BLaER1 treated with 17β-estradiol and CSF1 and Interleukin-3, amounts not matched to agents 10 nM and 100 nM (cell line): ENCODE results near the gene AP3S1.
"Not testable (repeated sequence)": the region's sequence is repeated elsewhere in the genome, so short reads cannot be mapped to it uniquely, and the experiment has no call there.

Source experiments
- H3K27ac ChIP-seq, 11 experiments: shearing (Covaris generic); formaldehyde crosslinking; 2 replicates each; pipeline ENCODE4 v1.8.1; 2022
- H3K27me3 ChIP-seq, 11 experiments: shearing (Covaris generic); formaldehyde crosslinking; 2 replicates each; pipeline ENCODE4 v1.8.1; 2022
- H3K36me3 ChIP-seq, 11 experiments: shearing (Covaris generic); formaldehyde crosslinking; 2 replicates each; pipeline ENCODE4 v1.8.1; 2022
- H3K4me1 ChIP-seq, 10 experiments: shearing (Covaris generic); formaldehyde crosslinking; 2 replicates each; pipeline ENCODE4 v1.8.1; 2022
- H3K4me2 ChIP-seq, 11 experiments: shearing (Covaris generic); formaldehyde crosslinking; 2 replicates each; pipeline ENCODE4 v1.8.1; 2022
- H3K4me3 ChIP-seq, 10 experiments: shearing (Covaris generic); formaldehyde crosslinking; 2 replicates each; pipeline ENCODE4 v1.8.1; 2022
- H3K9ac ChIP-seq, 11 experiments: shearing (Covaris generic); formaldehyde crosslinking; 2 replicates each; pipeline ENCODE4 v1.8.1; 2022
- H3K9me3 ChIP-seq, 11 experiments: shearing (Covaris generic); formaldehyde crosslinking; replicated peaks in 1 of 11; 2 replicates each; pipeline ENCODE4 v1.8.1; 2022
- H4K20me1 ChIP-seq, 11 experiments: shearing (Covaris generic); formaldehyde crosslinking; 2 replicates each; pipeline ENCODE4 v1.8.1; 2022
- Cebpa-rat ChIP-seq, 11 experiments: shearing (Covaris generic); IDR thresholded peaks; 2 replicates each; pipeline ENCODE4 v1.8.1; 2022

Gene AP3S1

GRCh38 chr5:115872447-115872846 lies 30.7 kb downstream of the AP3S1 start:
- Histone ChIP-seq H3K4me2 (no peak overlapping the region), H3K4me3 (no peak overlapping the region), H3K9ac (no peak overlapping the region), H3K27ac (no peak overlapping the region), H3K4me1 (no peaks in the 10 kb centered on the region), H3K36me3 (peaks cover 31 to 92% (median 49%) of the 10 kb centered on the region in 11 experiments), H3K9me3 (peaks cover 4 to 6% (median 4%) of the 10 kb centered on the region in 11 experiments; a peak in 13 of 22 replicates), H3K27me3 (no peaks in the 10 kb centered on the region), H4K20me1 (peaks cover 0 to 15% (median 0%) of the 10 kb centered on the region in 11 experiments; a peak in 3 of 22 replicates)
- TF ChIP-seq Cebpa-rat (IDR thresholded peaks at IDR 0.05), result no peak

GRCh38 chr5:115873392-115873791 lies 31.7 kb downstream of the AP3S1 start:
- TF ChIP-seq Cebpa-rat (IDR thresholded peaks at IDR 0.05), result no peak
- peaks cover 6 to 13% (median 7%) of the 10 kb centered on the region in 11 experiments; a peak in 14 of 22 replicates for H3K9me3 ChIP-seq
- H3K4me1 ChIP-seq, result no peaks in the 10 kb centered on the region
- no peak overlapping the region for H3K9ac ChIP-seq
- H3K27me3 ChIP-seq, result no peaks in the 10 kb centered on the region
- no peak overlapping the region for H3K4me2 ChIP-seq
- no peak overlapping the region for H3K4me3 ChIP-seq
- no peak overlapping the region for H3K27ac ChIP-seq
- H3K36me3 ChIP-seq, result peaks cover 31 to 89% (median 53%) of the 10 kb centered on the region in 11 experiments
- peaks cover 0 to 10% (median 0%) of the 10 kb centered on the region in 11 experiments; a peak in 2 of 22 replicates for H4K20me1 ChIP-seq

- H3K9me3 ChIP-seq, result peaks cover 6 to 21% (median 7%) of the 10 kb centered on the region in 11 experiments; a peak in 14 of 22 replicates
- H3K36me3 ChIP-seq, result peaks cover 27 to 84% (median 49%) of the 10 kb centered on the region in 11 experiments
- H3K9ac ChIP-seq, result no peak overlapping the region
- no peak for TF ChIP-seq Cebpa-rat (IDR thresholded peaks at IDR 0.05)
- H3K27ac ChIP-seq, result no peak overlapping the region
- H4K20me1 ChIP-seq, result peaks cover 0 to 5% (median 0%) of the 10 kb centered on the region in 11 experiments; a peak in 1 of 22 replicates
- H3K4me1 ChIP-seq, result no peaks in the 10 kb centered on the region
- no peak overlapping the region for H3K4me3 ChIP-seq
- no peak overlapping the region for H3K4me2 ChIP-seq
- no peaks in the 10 kb centered on the region for H3K27me3 ChIP-seq
Measured at GRCh38 chr5:115875447-115875846, 33.7 kb downstream of the AP3S1 start.

- H3K4me3 ChIP-seq, H3K4me1 ChIP-seq, H3K4me2 ChIP-seq, H3K27ac ChIP-seq, H3K9ac ChIP-seq, H3K27me3 ChIP-seq: not testable (repeated sequence)
- Histone ChIP-seq H3K36me3 (peaks cover 13 to 83% (median 33%) of the 10 kb centered on the region in 11 experiments; a peak in 21 of 22 replicates), H3K9me3 (peaks cover 6 to 21% (median 8%) of the 10 kb centered on the region in 11 experiments; a peak in 14 of 22 replicates), H4K20me1 (peaks cover 0 to 15% (median 0%) of the 10 kb centered on the region in 11 experiments; a peak in 3 of 22 replicates)
Measured at GRCh38 chr5:115877342-115877741, 35.6 kb downstream of the AP3S1 start.

- not testable (repeated sequence) for H3K27me3 ChIP-seq, H3K4me2 ChIP-seq, H3K9ac ChIP-seq, H3K4me3 ChIP-seq, H3K27ac ChIP-seq, H3K4me1 ChIP-seq
- H3K9me3 ChIP-seq, result peaks cover 2 to 16% (median 4%) of the 10 kb centered on the region in 11 experiments; a peak in 14 of 22 replicates
- H4K20me1 ChIP-seq, result peaks cover 0 to 33% (median 0%) of the 10 kb centered on the region in 11 experiments; a peak in 4 of 22 replicates
- H3K36me3 ChIP-seq, result peaks cover 14 to 61% (median 30%) of the 10 kb centered on the region in 11 experiments; a peak in 19 of 22 replicates
Measured at GRCh38 chr5:115882434-115882833, 40.7 kb downstream of the AP3S1 start.

- no peak overlapping the region for H3K27ac ChIP-seq
- no peaks in the 10 kb centered on the region for H3K27me3 ChIP-seq
- TF ChIP-seq Cebpa-rat (IDR thresholded peaks at IDR 0.05), result no peak
- no peak overlapping the region for H3K4me3 ChIP-seq
- peaks cover 0 to 42% (median 0%) of the 10 kb centered on the region in 11 experiments; a peak in 4 of 22 replicates for H4K20me1 ChIP-seq
- peaks cover 9 to 57% (median 23%) of the 10 kb centered on the region in 11 experiments; a peak in 17 of 22 replicates for H3K36me3 ChIP-seq
- peaks cover 0 to 8% (median 0%) of the 10 kb centered on the region in 11 experiments; a peak in 1 of 22 replicates for H3K9me3 ChIP-seq
- H3K4me1 ChIP-seq, result no peaks in the 10 kb centered on the region
- no peak overlapping the region for H3K9ac ChIP-seq
- no peak overlapping the region for H3K4me2 ChIP-seq
Measured at GRCh38 chr5:115884704-115885103, 43.0 kb downstream of the AP3S1 start.

GRCh38 chr5:115885208-115885607 lies 43.5 kb downstream of the AP3S1 start:
- not testable (repeated sequence) for H3K4me2 ChIP-seq, H3K27me3 ChIP-seq, H3K4me3 ChIP-seq, H3K9me3 ChIP-seq, H3K4me1 ChIP-seq, H3K27ac ChIP-seq, H3K9ac ChIP-seq
- H4K20me1 ChIP-seq, result peaks cover 0 to 42% (median 0%) of the 10 kb centered on the region in 11 experiments; a peak in 4 of 22 replicates
- peaks cover 9 to 62% (median 23%) of the 10 kb centered on the region in 11 experiments; a peak in 17 of 22 replicates for H3K36me3 ChIP-seq

- no peak for TF ChIP-seq Cebpa-rat (IDR thresholded peaks at IDR 0.05)
- Histone ChIP-seq H3K4me1 (peaks cover 0 to 11% (median 0%) of the 10 kb centered on the region in 10 experiments; a peak in 3 of 20 replicates), H3K36me3 (peaks cover 3 to 50% (median 12%) of the 10 kb centered on the region in 11 experiments; a peak in 15 of 22 replicates)
Measured at GRCh38 chr5:115888027-115888426, 46.3 kb downstream of the AP3S1 start.

GRCh38 chr5:115892021-115892420 lies 50.3 kb downstream of the AP3S1 start:
- no peaks in the 10 kb centered on the region for H3K27me3 ChIP-seq
- H3K9me3 ChIP-seq, result no peaks in the 10 kb centered on the region
- H3K4me2 ChIP-seq, result no peak overlapping the region
- H3K36me3 ChIP-seq, result peaks cover 0 to 49% (median 6%) of the 10 kb centered on the region in 11 experiments; a peak in 9 of 22 replicates
- H3K4me1 ChIP-seq, result peaks cover 0 to 11% (median 0%) of the 10 kb centered on the region in 10 experiments; a peak in 3 of 20 replicates
- peaks cover 0 to 9% (median 0%) of the 10 kb centered on the region in 11 experiments; a peak in 3 of 22 replicates for H4K20me1 ChIP-seq
- no peak for TF ChIP-seq Cebpa-rat (IDR thresholded peaks at IDR 0.05)
- no peak overlapping the region for H3K4me3 ChIP-seq
- H3K27ac ChIP-seq, result no peak overlapping the region
- no peak overlapping the region for H3K9ac ChIP-seq

More at GRCh38 chr5:115888027-115888426, 46.3 kb downstream of the AP3S1 start:
- H3K4me2 ChIP-seq, result no peak overlapping the region
- no peak overlapping the region for H3K9ac ChIP-seq
- no peaks in the 10 kb centered on the region for H3K27me3 ChIP-seq
- no peak overlapping the region for H3K27ac ChIP-seq
- peaks cover 0 to 24% (median 0%) of the 10 kb centered on the region in 11 experiments; a peak in 6 of 22 replicates for H4K20me1 ChIP-seq
- H3K4me3 ChIP-seq, result no peak overlapping the region
- H3K9me3 ChIP-seq, result no peaks in the 10 kb centered on the region
